Left lung (tissue), 10 donors: Measurements from ENCODE around the gene OR8B12. TPM values are rescaled to one million over a fixed set of nuclear protein-coding genes. Genes with fewer than 3 reads are reported as not detected.

ENCODE experiments used
- ATAC-seq: fragments of 200-7000 bp; cut with Tn5 transposase; one replicate; pipeline ENCODE4 v1.9.1; 2020; ENCODE audit warnings: moderate library complexity
- DNase-seq, 4 donors: peaks; one replicate each; pipeline ENCODE4 v3.0.0-alpha.2; 2013 to 2020
- H3K27ac ChIP-seq, 2 donors: fragments of 200-600 bp; sonication (generic) in 1 of 2; one replicate each; pipeline versions ENCODE4 v1.5.0 to v1.8.0; 2020 to 2021
- H3K27me3 ChIP-seq, 2 donors: fragments of 200-600 bp; sonication (generic) in 1 of 2; one replicate each; pipeline versions ENCODE4 v1.5.0 to v1.8.0; 2020 to 2021
- H3K36me3 ChIP-seq, 2 donors: fragments of 200-600 bp; sonication (generic) in 1 of 2; one replicate each; pipeline versions ENCODE4 v1.5.0 to v1.8.0; 2020 to 2021
- H3K4me1 ChIP-seq, 2 donors: fragments of 200-600 bp; one replicate each; pipeline ENCODE4 v1.8.0; 2021
- H3K4me3 ChIP-seq, 2 donors: fragments of 200-600 bp; sonication (generic) in 1 of 2; one replicate each; pipeline versions ENCODE4 v1.5.0 to v1.8.0; 2020 to 2021; ENCODE audit warnings: mild to moderate bottlenecking in 1 of 2
- H3K9me3 ChIP-seq, 2 donors: fragments of 200-600 bp; sonication (generic) in 1 of 2; one replicate each; pipeline versions ENCODE4 v1.5.0 to v1.8.0; 2020 to 2021
- intact Hi-C, 2 donors: fragments of 100-400 bp; cut with DNase I; formaldehyde crosslinking; loops; one replicate each; pipeline versions ENCODE4 v1.11.2 to v1.14.2; 2022
- polyA plus RNA-seq, 6 donors: library from polyadenylated mRNA; unstranded; fragments of 120-200 nt; gene quantifications; one replicate each; pipeline ENCODE4 v1.2.1, GENCODE V29; 2013; ENCODE audit not compliant: insufficient read length in 6 of 6
- total RNA-seq, 2 donors: library from RNA; stranded (reverse); fragmentation: NEBNext Ultra II Directional; extraction: Animal tissue kit (Norgen Biotek cat#: 25700); gene quantifications; one replicate each; pipeline ENCODE4 v1.2.1, GENCODE V29; 2021
- TF ChIP-seq, protein P1 (sequence below), 2 donors: fragments of 200-600 bp; sonication (generic) in 1 of 2; IDR thresholded peaks; one replicate each; pipeline versions ENCODE4 v1.5.0 to v1.8.0; 2021; ENCODE audit warnings: antibody characterized with exemption in 2 of 2
- donor health status: DM: no; HTN: yes; CAD: no.
- donor health status: DM: no; HTN: no; CAD: no.

The OR8B12 gene
- total and polyA plus RNA-seq, 8 donors: not detected

DNA sequence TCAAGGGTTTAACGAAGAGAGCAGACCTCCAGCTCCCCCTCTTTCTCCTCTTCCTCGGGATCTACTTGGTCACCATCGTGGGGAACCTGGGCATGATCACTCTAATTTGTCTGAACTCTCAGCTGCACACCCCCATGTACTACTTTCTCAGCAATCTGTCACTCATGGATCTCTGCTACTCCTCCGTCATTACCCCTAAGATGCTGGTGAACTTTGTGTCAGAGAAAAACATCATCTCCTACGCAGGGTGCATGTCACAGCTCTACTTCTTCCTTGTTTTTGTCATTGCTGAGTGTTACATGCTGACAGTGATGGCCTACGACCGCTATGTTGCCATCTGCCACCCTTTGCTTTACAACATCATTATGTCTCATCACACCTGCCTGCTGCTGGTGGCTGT is 26.7 kb upstream of the OR8B12 start:
- intact Hi-C loops: no loop called here
- DNase-seq: peak in 1 of 4 donors; percentile 26
- TF ChIP-seq, protein P1, sequence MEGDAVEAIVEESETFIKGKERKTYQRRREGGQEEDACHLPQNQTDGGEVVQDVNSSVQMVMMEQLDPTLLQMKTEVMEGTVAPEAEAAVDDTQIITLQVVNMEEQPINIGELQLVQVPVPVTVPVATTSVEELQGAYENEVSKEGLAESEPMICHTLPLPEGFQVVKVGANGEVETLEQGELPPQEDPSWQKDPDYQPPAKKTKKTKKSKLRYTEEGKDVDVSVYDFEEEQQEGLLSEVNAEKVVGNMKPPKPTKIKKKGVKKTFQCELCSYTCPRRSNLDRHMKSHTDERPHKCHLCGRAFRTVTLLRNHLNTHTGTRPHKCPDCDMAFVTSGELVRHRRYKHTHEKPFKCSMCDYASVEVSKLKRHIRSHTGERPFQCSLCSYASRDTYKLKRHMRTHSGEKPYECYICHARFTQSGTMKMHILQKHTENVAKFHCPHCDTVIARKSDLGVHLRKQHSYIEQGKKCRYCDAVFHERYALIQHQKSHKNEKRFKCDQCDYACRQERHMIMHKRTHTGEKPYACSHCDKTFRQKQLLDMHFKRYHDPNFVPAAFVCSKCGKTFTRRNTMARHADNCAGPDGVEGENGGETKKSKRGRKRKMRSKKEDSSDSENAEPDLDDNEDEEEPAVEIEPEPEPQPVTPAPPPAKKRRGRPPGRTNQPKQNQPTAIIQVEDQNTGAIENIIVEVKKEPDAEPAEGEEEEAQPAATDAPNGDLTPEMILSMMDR (IDR thresholded peaks at IDR 0.05): no peak
- Histone ChIP-seq H3K9me3 (peaks cover 0 to 3% of the 10 kb centered on the region in 2 donors), H3K27ac (no peak overlapping the region), H3K4me3 (no peak overlapping the region), H3K4me1 (no peaks in the 10 kb centered on the region), H3K27me3 (no peaks in the 10 kb centered on the region), H3K36me3 (no peaks in the 10 kb centered on the region)
- no peak for ATAC-seq

DNA sequence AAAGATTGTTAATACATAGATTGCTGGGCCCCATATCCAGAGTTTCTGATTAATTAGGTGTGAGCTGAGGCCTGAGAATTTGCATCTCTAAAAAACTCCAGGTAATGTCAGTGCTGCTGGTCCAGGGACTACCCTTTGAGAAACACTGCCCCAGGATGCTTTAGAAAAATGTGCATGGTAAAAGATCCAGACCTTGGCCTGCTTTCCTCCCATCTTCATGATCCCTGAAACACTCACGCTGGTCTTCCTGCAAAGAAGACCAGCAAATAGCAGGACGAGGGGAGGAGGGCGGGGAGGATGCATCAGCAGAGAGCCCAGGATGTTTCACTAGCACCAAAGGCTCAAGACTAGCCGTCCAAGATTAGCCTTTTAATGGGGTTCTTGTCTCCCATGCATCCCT is 26.2 kb upstream of the OR8B12 start, which contains the start of gene OR8A1:
TSS of gene OR8A1 (plus strand) at position 301 of the 400 bp plus-strand sequence. CDS start 123 bp downstream, outside the sequence.
- TF ChIP-seq, protein P1 (IDR thresholded peaks at IDR 0.05): no peak
- Histone ChIP-seq H3K4me3 (no peak within 1 kb of the TSS), H3K9me3 (peaks cover 0 to 3% of the 10 kb centered on the region in 2 donors), H3K27me3 (no peaks in the 10 kb centered on the region), H3K4me1 (no peaks in the 10 kb centered on the region), H3K27ac (no peak within 1 kb of the TSS), H3K36me3 (no peaks in the 10 kb centered on the region)
- DNase-seq (no peak), ATAC-seq (no peak)
- intact Hi-C loops: no loop called here

DNA sequence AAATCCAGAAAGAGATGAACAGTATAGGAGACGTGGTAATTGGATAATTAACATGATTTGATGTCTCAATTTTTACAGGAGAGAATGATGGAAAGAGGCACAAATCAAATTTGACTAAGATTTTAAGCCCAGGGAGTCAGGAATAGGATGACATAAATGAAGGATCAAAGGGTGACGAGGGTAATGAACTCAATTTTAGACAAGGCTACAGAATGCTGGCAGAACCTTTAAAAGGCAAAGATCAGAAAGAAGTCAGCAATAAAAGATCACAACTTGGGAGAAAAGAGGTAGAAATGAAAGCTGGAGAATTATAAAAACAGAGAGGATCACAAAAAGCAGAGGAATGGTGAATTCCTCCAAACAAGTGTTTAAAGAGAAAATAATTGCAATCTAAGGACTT is 13.4 kb upstream of the OR8B12 start:
- Histone ChIP-seq H3K27ac (no peak overlapping the region), H3K27me3 (no peaks in the 10 kb centered on the region), H3K4me1 (no peaks in the 10 kb centered on the region), H3K4me3 (no peak overlapping the region), H3K36me3 (no peaks in the 10 kb centered on the region), H3K9me3 (no peaks in the 10 kb centered on the region)
- intact Hi-C loops: no loop called here
- TF ChIP-seq, protein P1 (IDR thresholded peaks at IDR 0.05): no peak
- DNase-seq: no peak
- ATAC-seq: no peak

GRCh38 chr11:124551987-124552386 is 8.5 kb upstream of the OR8B12 start:
- Histone ChIP-seq H3K4me3 (no peak overlapping the region), H3K27ac (no peak overlapping the region), H3K9me3 (no peaks in the 10 kb centered on the region), H3K36me3 (no peaks in the 10 kb centered on the region), H3K4me1 (no peaks in the 10 kb centered on the region), H3K27me3 (no peaks in the 10 kb centered on the region)
- intact Hi-C loops: no loop called here
- ATAC-seq: no peak
- TF ChIP-seq, protein P1 (IDR thresholded peaks at IDR 0.05): no peak
- DNase-seq: no peak

- TF ChIP-seq, protein P1 (IDR thresholded peaks at IDR 0.05): no peak
Measured at GRCh38 chr11:124551189-124551588, 7.7 kb upstream of the OR8B12 start.

More at GRCh38 chr11:124551189-124551588, 7.7 kb upstream of the OR8B12 start:
- Histone ChIP-seq H3K4me1 (no peaks in the 10 kb centered on the region), H3K4me3 (no peak overlapping the region), H3K36me3 (no peaks in the 10 kb centered on the region), H3K9me3 (no peaks in the 10 kb centered on the region), H3K27me3 (no peaks in the 10 kb centered on the region), H3K27ac (no peak overlapping the region)
- ATAC-seq (no peak), DNase-seq (no peak)
- intact Hi-C loops: no loop called here
